GM12892 (cell line): ENCODE measurements around the gene TSPAN9.

Experiments used
- POLR2A ChIP-seq: IDR thresholded peaks from 2 replicates; pipeline ENCODE4 v1.6.1; 2011; ENCODE audit warnings: low read depth, low read length, control low read depth
- TAF1 ChIP-seq: IDR thresholded peaks from 2 replicates; pipeline ENCODE4 v1.6.1; 2011; ENCODE audit warnings: low read depth, mild to moderate bottlenecking, control low read depth, low read length, borderline replicate concordance

DNA sequence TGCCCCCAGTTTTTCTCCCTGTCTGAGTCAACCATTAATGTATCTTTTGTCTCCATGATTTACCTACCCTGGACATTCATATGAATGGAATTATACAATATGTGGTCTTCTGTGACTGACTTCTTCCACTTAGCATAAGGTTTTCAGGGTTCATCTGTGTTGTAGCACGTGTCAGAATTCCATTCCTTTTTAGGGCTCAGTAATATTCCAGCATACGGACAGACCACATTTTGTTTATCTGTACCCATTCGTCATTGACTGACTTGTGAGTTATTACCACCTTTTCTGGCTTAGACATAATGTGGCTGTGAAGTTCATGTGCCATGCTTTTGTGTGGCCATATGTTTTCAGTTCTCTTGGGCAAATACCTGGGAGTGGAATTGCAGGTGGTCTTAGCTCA is 37.9 kb downstream of the TSPAN9 start:
- TF ChIP-seq TAF1, result no peak
- TF ChIP-seq POLR2A, result no peak
